Activated T-cell treated with anti-CD3 and anti-CD28 coated beads for 1 hour (primary cell): ENCODE results near the gene ACADVL.
"Not testable (repeated sequence)": the region's sequence is repeated elsewhere in the genome, so short reads cannot be mapped to it uniquely, and the experiment has no call there.

ENCODE experiments used
- DNase-seq: peaks from one replicate; pipeline ENCODE4 v3.0.0-alpha.2; 2020; ENCODE audit warnings: low read depth

Gene ACADVL

GRCh38 chr17:7219812-7220592, at the start of gene ACADVL, which contains the start of gene DLG4:
Gene ACADVL (plus strand): TSS chr17:7219938. CDS start chr17:7219985, 47 bp downstream.
Gene DLG4 (minus strand): TSS chr17:7219836.
- DNase-seq: peak; percentile 66

GRCh38 chr17:7172522-7173191, 47.1 kb upstream of the ACADVL start:
- DNase-seq: not testable (repeated sequence)

GRCh38 chr17:7173687-7174602, 45.8 kb upstream of the ACADVL start:
- DNase-seq: peak; percentile 17

- DNase-seq: no peak
Observed at GRCh38 chr17:7174603-7175326, 45.0 kb upstream of the ACADVL start.

- DNase-seq: no peak
Observed at GRCh38 chr17:7175330-7175733, 44.4 kb upstream of the ACADVL start.

GRCh38 chr17:7176107-7176840, 43.5 kb upstream of the ACADVL start:
- DNase-seq: no peak

GRCh38 chr17:7176841-7177190, 42.9 kb upstream of the ACADVL start:
- DNase-seq: no peak

- DNase-seq: peak; percentile 48
Observed at GRCh38 chr17:7177191-7177953, 42.4 kb upstream of the ACADVL start.

GRCh38 chr17:7177954-7178477, 41.7 kb upstream of the ACADVL start:
- DNase-seq: no peak

- DNase-seq: no peak
Observed at GRCh38 chr17:7178973-7179316, 40.8 kb upstream of the ACADVL start.

- DNase-seq: no peak
Observed at GRCh38 chr17:7179317-7180254, 40.2 kb upstream of the ACADVL start, which contains the start of gene ASGR1. Gene ASGR1 (minus strand): TSS chr17:7179370. CDS start chr17:7178563, 807 bp downstream.

GRCh38 chr17:7182101-7182500, 37.6 kb upstream of the ACADVL start:
- not testable (repeated sequence) for DNase-seq

GRCh38 chr17:7183433-7184090, 36.2 kb upstream of the ACADVL start:
- no peak for DNase-seq

- no peak for DNase-seq
Observed at GRCh38 chr17:7184091-7184488, 35.6 kb upstream of the ACADVL start.

GRCh38 chr17:7184647-7185046, 35.1 kb upstream of the ACADVL start:
- DNase-seq: no peak

GRCh38 chr17:7186241-7186640, 33.5 kb upstream of the ACADVL start:
- no peak for DNase-seq

- DNase-seq: no peak
Observed at GRCh38 chr17:7190276-7190917, 29.3 kb upstream of the ACADVL start.

GRCh38 chr17:7191069-7191468, 28.7 kb upstream of the ACADVL start:
- no peak for DNase-seq
